Osteocyte (in vitro differentiated cells): ENCODE data around the gene NOP14. TPM values are rescaled to one million over a fixed set of nuclear protein-coding genes. Genes with fewer than 3 reads are reported as not detected.

Experiments
- DNase-seq: peaks from one replicate; pipeline ENCODE4 v3.0.0; 2021; ENCODE audit warnings: mixed read lengths; ENCODE audit not compliant: unreplicated experiment; ENCODE audit errors: extremely low spot score
- H3K27ac Mint-ChIP-seq: one replicate; pipeline ENCODE4 v1.8.0; 2021; ENCODE audit warnings: mild to moderate bottlenecking, mixed read lengths; ENCODE audit not compliant: unreplicated experiment
- H3K27me3 Mint-ChIP-seq: one replicate; pipeline ENCODE4 v1.8.0; 2021; ENCODE audit warnings: mixed read lengths; ENCODE audit not compliant: unreplicated experiment
- H3K36me3 Mint-ChIP-seq: one replicate; pipeline ENCODE4 v1.8.0; 2021; ENCODE audit warnings: mixed read lengths; ENCODE audit not compliant: unreplicated experiment
- H3K4me1 Mint-ChIP-seq: one replicate; pipeline ENCODE4 v1.8.0; 2021; ENCODE audit warnings: mixed read lengths; ENCODE audit not compliant: unreplicated experiment
- H3K4me3 Mint-ChIP-seq: one replicate; pipeline ENCODE4 v1.8.0; 2021; ENCODE audit warnings: mild to moderate bottlenecking, moderate library complexity, mixed read lengths; ENCODE audit not compliant: unreplicated experiment
- H3K9me3 Mint-ChIP-seq: one replicate; pipeline ENCODE4 v1.8.0; 2021; ENCODE audit warnings: mixed read lengths; ENCODE audit not compliant: unreplicated experiment
- total RNA-seq: library from RNA; stranded (reverse); gene quantifications from 2 replicates; pipeline ENCODE4 v1.2.1, GENCODE V29; 2021
- TF ChIP-seq, protein P1 (sequence below): fragments of 200-600 bp; sonication (generic); IDR thresholded peaks from 2 replicates; pipeline ENCODE4 v1.5.0; 2021; ENCODE audit warnings: antibody characterized with exemption, mild to moderate bottlenecking, moderate library complexity

NOP14 gene
- total RNA-seq, 1 donor from 2014 or later: 29.6 TPM

DNA sequence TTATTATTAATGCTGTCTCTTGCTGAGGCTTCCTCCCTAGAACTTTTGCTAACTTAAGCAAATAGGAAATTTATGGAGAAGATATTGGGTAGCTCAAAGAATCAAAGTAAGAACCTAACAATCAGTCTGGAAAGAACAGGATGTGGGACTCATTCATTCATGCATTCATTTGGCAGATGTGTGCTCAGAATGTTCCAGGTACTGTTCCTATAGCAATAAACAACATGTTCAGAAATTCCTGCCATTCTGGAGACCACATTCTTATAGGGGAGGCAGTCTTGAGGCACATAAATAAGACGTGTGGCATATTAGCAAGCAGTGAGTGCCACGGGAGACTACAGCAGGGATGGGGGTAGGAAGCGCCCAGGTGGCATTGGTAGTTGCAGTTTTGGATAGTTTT lies 5.2 kb upstream of the NOP14 start:
- H3K36me3 Mint-ChIP-seq: peaks cover 2% of the 10 kb centered on the region
- H3K4me1 Mint-ChIP-seq: peaks cover 6% of the 10 kb centered on the region
- no peaks in the 10 kb centered on the region for H3K27me3 Mint-ChIP-seq
- TF ChIP-seq, protein P1, sequence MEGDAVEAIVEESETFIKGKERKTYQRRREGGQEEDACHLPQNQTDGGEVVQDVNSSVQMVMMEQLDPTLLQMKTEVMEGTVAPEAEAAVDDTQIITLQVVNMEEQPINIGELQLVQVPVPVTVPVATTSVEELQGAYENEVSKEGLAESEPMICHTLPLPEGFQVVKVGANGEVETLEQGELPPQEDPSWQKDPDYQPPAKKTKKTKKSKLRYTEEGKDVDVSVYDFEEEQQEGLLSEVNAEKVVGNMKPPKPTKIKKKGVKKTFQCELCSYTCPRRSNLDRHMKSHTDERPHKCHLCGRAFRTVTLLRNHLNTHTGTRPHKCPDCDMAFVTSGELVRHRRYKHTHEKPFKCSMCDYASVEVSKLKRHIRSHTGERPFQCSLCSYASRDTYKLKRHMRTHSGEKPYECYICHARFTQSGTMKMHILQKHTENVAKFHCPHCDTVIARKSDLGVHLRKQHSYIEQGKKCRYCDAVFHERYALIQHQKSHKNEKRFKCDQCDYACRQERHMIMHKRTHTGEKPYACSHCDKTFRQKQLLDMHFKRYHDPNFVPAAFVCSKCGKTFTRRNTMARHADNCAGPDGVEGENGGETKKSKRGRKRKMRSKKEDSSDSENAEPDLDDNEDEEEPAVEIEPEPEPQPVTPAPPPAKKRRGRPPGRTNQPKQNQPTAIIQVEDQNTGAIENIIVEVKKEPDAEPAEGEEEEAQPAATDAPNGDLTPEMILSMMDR: no peak
- no peak for DNase-seq
- no peak overlapping the region for H3K27ac Mint-ChIP-seq
- no peaks in the 10 kb centered on the region for H3K9me3 Mint-ChIP-seq
- H3K4me3 Mint-ChIP-seq: no peak overlapping the region

DNA sequence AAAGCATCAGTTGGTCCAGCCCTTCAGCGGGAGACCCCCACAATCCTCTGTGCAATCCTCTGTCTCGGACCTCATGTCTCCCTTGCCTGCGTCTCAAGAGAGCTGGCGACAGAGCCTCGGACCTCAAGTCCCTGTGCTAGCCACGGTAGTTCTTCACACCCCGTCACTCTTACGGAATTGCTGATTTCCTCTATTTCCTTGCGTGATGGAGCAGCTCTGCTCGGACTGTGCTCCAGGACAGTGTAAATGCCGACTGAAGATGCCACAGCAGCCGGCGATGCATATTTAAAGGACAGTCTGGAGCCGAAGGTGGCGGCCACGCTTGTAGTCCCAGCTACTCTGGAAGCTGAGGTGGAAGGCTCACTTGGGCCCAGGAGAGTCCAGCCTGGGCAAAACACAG lies 2.1 kb upstream of the NOP14 start:
- Mint-ChIP-seq H3K36me3 (no peaks in the 10 kb centered on the region), H3K27ac (no peak overlapping the region), H3K27me3 (no peaks in the 10 kb centered on the region), H3K9me3 (no peaks in the 10 kb centered on the region), H3K4me3 (peak overlapping the region; percentile 91), H3K4me1 (peaks cover 19% of the 10 kb centered on the region)
- TF ChIP-seq, protein P1: no peak
- no peak for DNase-seq

DNA sequence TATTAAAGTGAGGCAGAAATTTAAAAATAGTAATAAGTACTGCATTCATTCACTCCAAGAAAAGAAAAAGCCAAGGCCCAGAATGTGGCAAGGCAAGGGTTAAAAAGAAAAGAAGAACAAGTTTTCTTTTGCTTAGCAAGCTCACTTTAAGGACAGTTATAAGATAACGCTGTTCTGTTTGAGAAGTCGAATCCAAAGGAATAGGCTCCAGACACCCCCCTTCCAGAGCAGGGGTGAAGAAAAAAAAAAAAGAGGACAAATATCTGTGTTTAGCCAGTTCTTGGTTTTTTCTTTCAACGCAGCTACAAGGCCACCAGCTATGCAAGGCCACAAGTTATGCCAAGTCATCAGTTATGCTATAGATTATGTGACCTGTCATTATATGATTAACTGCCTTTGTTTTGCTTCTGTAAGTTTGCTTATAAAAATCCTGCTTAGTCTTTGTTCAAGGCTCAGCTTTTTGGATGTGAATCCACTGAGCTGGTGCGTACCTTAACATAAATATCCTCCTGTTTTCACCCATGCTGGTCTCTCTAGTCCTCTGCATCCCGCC lies 1.6 kb upstream of the NOP14 start:
- Mint-ChIP-seq H3K4me3 (peak overlapping the region; percentile 91), H3K27me3 (no peaks in the 10 kb centered on the region), H3K36me3 (no peaks in the 10 kb centered on the region), H3K9me3 (no peaks in the 10 kb centered on the region), H3K4me1 (peaks cover 21% of the 10 kb centered on the region), H3K27ac (no peak overlapping the region)
- DNase-seq: no peak
- TF ChIP-seq, protein P1: no peak

DNA sequence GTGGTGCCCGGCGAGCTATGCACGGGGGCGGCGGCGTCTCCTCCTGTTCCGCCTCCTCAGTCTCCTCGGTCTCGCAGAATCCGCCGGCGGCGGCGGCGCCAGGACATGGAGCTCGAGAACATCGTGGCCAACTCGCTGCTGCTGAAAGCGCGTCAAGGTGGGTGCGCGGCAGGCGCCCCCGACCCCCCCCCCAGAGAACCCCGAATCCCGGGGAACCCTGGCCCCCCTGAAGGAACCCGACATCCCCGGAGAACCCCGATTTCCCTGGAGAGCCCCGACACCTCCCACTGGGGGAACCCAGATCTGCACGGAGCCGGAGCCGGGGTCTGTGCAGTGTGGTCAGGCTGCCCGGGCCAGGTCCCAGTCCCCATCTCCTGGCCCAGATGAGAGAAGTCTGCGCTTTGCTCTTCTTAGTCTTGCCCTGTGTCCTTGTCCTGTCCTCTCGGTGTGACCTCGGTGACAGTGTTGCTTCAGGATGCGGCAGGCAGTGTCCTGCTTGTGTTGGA lies 813 bp upstream of the NOP14 start:
- H3K27me3 Mint-ChIP-seq: no peaks in the 10 kb centered on the region
- peaks cover 2% of the 10 kb centered on the region for H3K36me3 Mint-ChIP-seq
- H3K27ac Mint-ChIP-seq: peak overlapping the region; percentile 32
- DNase-seq: no peak
- H3K4me1 Mint-ChIP-seq: peaks cover 24% of the 10 kb centered on the region
- H3K4me3 Mint-ChIP-seq: peak overlapping the region; percentile 91
- TF ChIP-seq, protein P1: no peak
- no peaks in the 10 kb centered on the region for H3K9me3 Mint-ChIP-seq

DNA sequence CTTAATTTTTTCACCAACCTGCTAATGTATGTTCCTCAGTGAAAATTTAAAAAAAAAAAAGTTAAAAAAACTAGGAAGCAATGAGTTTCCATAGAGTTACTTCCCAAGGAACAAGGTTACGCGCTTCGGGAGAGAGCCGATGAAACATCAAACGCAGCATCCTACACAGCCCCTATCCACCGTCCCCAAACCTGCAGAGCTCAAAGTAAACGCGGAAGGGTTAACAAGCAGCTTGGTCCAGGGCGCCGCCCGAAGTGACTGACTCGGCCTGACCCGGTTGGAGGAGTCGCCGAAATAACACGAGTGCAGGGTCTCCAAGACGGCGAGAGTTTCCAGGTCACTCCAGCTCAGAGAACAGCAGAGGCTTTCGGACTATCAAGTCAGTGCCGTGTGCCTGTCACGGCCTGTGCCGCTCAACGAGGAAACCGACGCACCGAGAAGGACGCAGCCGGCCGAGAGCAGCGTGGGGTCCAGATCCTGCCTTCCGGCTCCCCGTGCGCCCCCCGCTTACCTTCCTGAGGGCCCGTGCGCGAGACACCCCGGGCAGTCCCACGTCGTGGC lies 512 bp downstream of the NOP14 start:
- Mint-ChIP-seq H3K27ac (peak overlapping the region; percentile 92), H3K27me3 (no peaks in the 10 kb centered on the region), H3K4me1 (peaks cover 36% of the 10 kb centered on the region), H3K9me3 (no peaks in the 10 kb centered on the region), H3K36me3 (peaks cover 7% of the 10 kb centered on the region), H3K4me3 (peak overlapping the region; percentile 91)
- TF ChIP-seq, protein P1: no peak
- no peak for DNase-seq
